H1 (cell line): ENCODE measurements around the gene ADTRP. TPM values are rescaled to one million over a fixed set of nuclear protein-coding genes. Genes with fewer than 3 reads are reported as not detected.

ENCODE experiments used
- CTCF ChIA-PET: fragments of 300-600 bp; sonication (Branson Sonifier 250); formaldehyde crosslinking; loops from one replicate; lab custom pipeline; 2021; ENCODE audit not compliant: partially characterized antibody; lab: Charles Lee
- POLR2A ChIA-PET: fragments of 300-600 bp; sonication (Branson Sonifier 250); formaldehyde crosslinking; loops from one replicate; lab custom pipeline; 2021; ENCODE audit warnings: inconsistent platforms; ENCODE audit not compliant: partially characterized antibody; lab: Charles Lee
- DNase-seq, 2 experiments: peaks; one replicate each; pipeline versions ENCODE4 v3.0.0 to v3.0.0-alpha.2; 2010 to 2022; ENCODE audit warnings: low spot score in 2 of 2, low read depth in 1 of 2, mixed read lengths in 1 of 2
- FAIRE-seq: peaks from 2 replicates; lab custom pipeline; 2011; peaks lifted over from hg19 to GRCh38; lab: Jason Lieb, UNC
- H2AFZ ChIP-seq: 2 replicates; pipeline ENCODE4 v1.8.1; 2012; ENCODE audit warnings: low read length, inconsistent platforms
- H2AK5ac ChIP-seq: 2 replicates; pipeline ENCODE4 v1.6.1; 2013; ENCODE audit warnings: low read depth, low read length
- H2BK120ac ChIP-seq: replicated peaks from 2 replicates; pipeline ENCODE3; 2013; ENCODE audit warnings: low read depth, low read length, inconsistent platforms
- H2BK12ac ChIP-seq: 2 replicates; pipeline ENCODE4 v1.6.1; 2013; ENCODE audit warnings: low read depth, low read length
- H2BK15ac ChIP-seq: 2 replicates; pipeline ENCODE4 v1.6.1; 2013; ENCODE audit warnings: low read length
- H2BK20ac ChIP-seq: 2 replicates; pipeline ENCODE4 v1.6.1; 2013; ENCODE audit warnings: low read length
- H2BK5ac ChIP-seq: 2 replicates; pipeline ENCODE4 v1.6.1; 2013; ENCODE audit warnings: low read depth, low read length
- H3K14ac ChIP-seq: 2 replicates; pipeline ENCODE4 v1.6.1; 2013; ENCODE audit warnings: inconsistent platforms; ENCODE audit not compliant: insufficient read length
- H3K18ac ChIP-seq: 2 replicates; pipeline ENCODE4 v1.6.1; 2013; ENCODE audit warnings: low read length; ENCODE audit errors: extremely low read depth
- H3K23ac ChIP-seq: 2 replicates; pipeline ENCODE4 v1.6.1; 2013; ENCODE audit warnings: inconsistent platforms; ENCODE audit not compliant: insufficient read length
- H3K23me2 ChIP-seq: 2 replicates; pipeline ENCODE4 v1.6.1; 2013; ENCODE audit warnings: low read depth, low read length
- H3K27ac ChIP-seq: 2 replicates; pipeline ENCODE4 v1.6.1; 2011; ENCODE audit warnings: low read depth, low read length, inconsistent platforms
- H3K27me3 ChIP-seq, 4 experiments: replicated peaks in 1 of 4; 1 replicate in 1 of 4; 2 replicates in 3 of 4; pipeline versions ENCODE4 v1.6.1 to v1.8.1; 2011 to 2013; ENCODE audit warnings: low read length in 3 of 4, mild to moderate bottlenecking in 3 of 4, inconsistent platforms in 2 of 4, mixed read lengths in 2 of 4, moderate library complexity in 1 of 4; ENCODE audit not compliant: control insufficient read depth in 3 of 4, insufficient read depth in 3 of 4; ENCODE audit errors: extremely low read depth in 1 of 4
- H3K36me3 ChIP-seq, 4 experiments: 2 replicates each; pipeline versions ENCODE4 v1.6.1 to v1.8.1; 2011 to 2013; ENCODE audit warnings: mild to moderate bottlenecking in 4 of 4, low read length in 3 of 4, moderate library complexity in 2 of 4, control low read depth in 1 of 4, inconsistent platforms in 1 of 4; ENCODE audit not compliant: insufficient read depth in 4 of 4, control insufficient read depth in 2 of 4
- H3K4ac ChIP-seq: replicated peaks from 2 replicates; pipeline ENCODE3; 2013; ENCODE audit warnings: low read length, low read depth, mixed read lengths, inconsistent platforms; ENCODE audit not compliant: insufficient read length
- H3K4me1 ChIP-seq, 4 experiments: replicated peaks in 1 of 4; 1 replicate in 1 of 4; 2 replicates in 3 of 4; pipeline versions ENCODE4 v1.6.1 to v1.8.1; 2011 to 2013; ENCODE audit warnings: low read length in 3 of 4, inconsistent platforms in 2 of 4, mixed read lengths in 1 of 4; ENCODE audit not compliant: insufficient read depth in 4 of 4, control insufficient read depth in 3 of 4
- H3K4me2 ChIP-seq, 2 experiments: 2 replicates each; pipeline versions ENCODE4 v1.6.1 to v1.8.1; 2011 to 2013; ENCODE audit warnings: low read depth in 2 of 2, low read length in 2 of 2, control low read depth in 1 of 2, inconsistent platforms in 1 of 2, mild to moderate bottlenecking in 1 of 2; ENCODE audit not compliant: insufficient read depth in 1 of 2
- H3K4me3 ChIP-seq, 4 experiments: fragments of 200-600, 300-600 bp in 1 of 4; sonication (generic), shearing (Covaris generic), sonication (Bioruptor Twin) in 1 of 4; 2 replicates each; pipeline versions ENCODE4 v1.5.1 to v1.8.1; 2011 to 2016; ENCODE audit warnings: low read length in 4 of 4, low read depth in 3 of 4, control low read depth in 2 of 4, inconsistent platforms in 2 of 4, mild to moderate bottlenecking in 2 of 4, mixed read lengths in 1 of 4, moderate library complexity in 1 of 4; ENCODE audit not compliant: insufficient read depth in 2 of 4; ENCODE audit errors: extremely low read depth in 1 of 4
- H3K56ac ChIP-seq: replicated peaks from 2 replicates; pipeline ENCODE3; 2013; ENCODE audit warnings: low read depth, mild to moderate bottlenecking, mixed read lengths, low read length, inconsistent platforms; ENCODE audit not compliant: insufficient read length
- H3K79me1 ChIP-seq: 2 replicates; pipeline ENCODE4 v1.6.1; 2013; ENCODE audit warnings: low read depth, low read length, control low read depth
- H3K79me2 ChIP-seq, 2 experiments: 2 replicates each; pipeline versions ENCODE4 v1.6.1 to v1.8.1; 2012 to 2013; ENCODE audit warnings: low read length in 2 of 2, mild to moderate bottlenecking in 2 of 2, inconsistent platforms in 1 of 2; ENCODE audit not compliant: insufficient read depth in 2 of 2, control insufficient read depth in 1 of 2
- H3K9ac ChIP-seq, 4 experiments: replicated peaks in 1 of 4; 1 replicate in 1 of 4; 2 replicates in 3 of 4; pipeline versions ENCODE4 v1.6.1 to v1.8.1; 2011 to 2013; ENCODE audit warnings: low read depth in 3 of 4, low read length in 3 of 4, control low read depth in 2 of 4, mild to moderate bottlenecking in 2 of 4, moderate library complexity in 2 of 4, inconsistent platforms in 1 of 4; ENCODE audit errors: extremely low read depth in 1 of 4
- H3K9me3 ChIP-seq, 2 experiments: 2 replicates each; pipeline versions ENCODE4 v1.6.1 to v1.8.1; 2012 to 2013; ENCODE audit warnings: mild to moderate bottlenecking in 2 of 2, moderate library complexity in 2 of 2, control low read depth in 1 of 2, inconsistent platforms in 1 of 2, low read depth in 1 of 2, low read length in 1 of 2, mixed read lengths in 1 of 2; ENCODE audit not compliant: insufficient read depth in 2 of 2
- H4K20me1 ChIP-seq, 2 experiments: replicated peaks in 1 of 2; 2 replicates each; pipeline versions ENCODE3 to v1.8.1; 2011 to 2013; ENCODE audit warnings: inconsistent platforms in 2 of 2, low read length in 2 of 2, mild to moderate bottlenecking in 1 of 2; ENCODE audit not compliant: insufficient read depth in 2 of 2, control insufficient read depth in 1 of 2
- H4K5ac ChIP-seq: 2 replicates; pipeline ENCODE4 v1.6.1; 2013; ENCODE audit warnings: low read length, low read depth, mixed read lengths, inconsistent platforms; ENCODE audit not compliant: insufficient read length
- H4K8ac ChIP-seq: 2 replicates; pipeline ENCODE4 v1.8.0; 2013; ENCODE audit warnings: mild to moderate bottlenecking, moderate library complexity, low read length, inconsistent platforms; ENCODE audit not compliant: insufficient read depth; ENCODE audit errors: extremely low read depth
- H4K91ac ChIP-seq: replicated peaks from 2 replicates; pipeline ENCODE3; 2013; ENCODE audit warnings: low read length, mixed read lengths, inconsistent platforms; ENCODE audit not compliant: insufficient read length
- RBBP5 ChIP-seq: IDR thresholded peaks from 2 replicates; pipeline ENCODE4 v1.7.1; 2012; ENCODE audit warnings: low read depth, mild to moderate bottlenecking, inconsistent platforms, low read length, moderate library complexity, borderline replicate concordance
- RNF2 ChIP-seq: fragments of 200-900, 300-1000 bp; sonication (generic); IDR thresholded peaks from 2 replicates; pipeline ENCODE4 v1.7.1; 2016; ENCODE audit warnings: borderline replicate concordance, low read depth, mild to moderate bottlenecking, antibody characterized with exemption, low read length; ENCODE audit not compliant: poor library complexity, severe bottlenecking; ENCODE audit errors: missing control alignments
- WGBS, 2 experiments: shearing (Covaris generic) in 1 of 2; methylation state at CpG; one replicate each; pipeline versions ENCODE4 v1.1.6 to v1.1.7; 2013 to 2015; ENCODE audit warnings: low lambda C conversion rate in 2 of 2, mixed read lengths in 2 of 2, inconsistent platforms in 1 of 2, low coverage in 1 of 2, missing lambda C conversion rate in 1 of 2; ENCODE audit not compliant: insufficient replicate concordance in 2 of 2, insufficient coverage in 1 of 2, insufficient read length in 1 of 2; ENCODE audit errors: extremely low coverage in 1 of 2, missing lambda C conversion rate in 1 of 2; 5-methylcytosine and 5-hydroxymethylcytosine counted together
- polyA plus RNA-seq, 7 experiments: library from polyadenylated mRNA; depleted of rRNA in 3 of 7; stranded (reverse) in 5 of 7; unstranded in 2 of 7; fragments of >200 nt in 5 of 7; fragments of 200-250 nt in 2 of 7; gene quantifications; 1 replicate in 5 of 7; 2 replicates in 1 of 7; 4 replicates in 1 of 7; pipeline versions ENCODE4 v1.2.1 to v1.2.3, GENCODE V29; 2011 to 2013; ENCODE audit warnings: missing spikeins in 2 of 7, mixed read lengths in 2 of 7
- total RNA-seq: library from RNA; stranded (reverse); fragmentation: NEBNext Ultra II Directional; extraction: Animal tissue kit (Norgen Biotek cat#: 25700); gene quantifications from 2 replicates; pipeline ENCODE4 v1.2.1, GENCODE V29; 2021

ADTRP gene
- total and polyA plus RNA-seq, 2 of the 8 experiments (the other 6 are each of a cell fraction or from before 2014, with no cell fraction given) = 0.08 to 0.45 TPM

DNA sequence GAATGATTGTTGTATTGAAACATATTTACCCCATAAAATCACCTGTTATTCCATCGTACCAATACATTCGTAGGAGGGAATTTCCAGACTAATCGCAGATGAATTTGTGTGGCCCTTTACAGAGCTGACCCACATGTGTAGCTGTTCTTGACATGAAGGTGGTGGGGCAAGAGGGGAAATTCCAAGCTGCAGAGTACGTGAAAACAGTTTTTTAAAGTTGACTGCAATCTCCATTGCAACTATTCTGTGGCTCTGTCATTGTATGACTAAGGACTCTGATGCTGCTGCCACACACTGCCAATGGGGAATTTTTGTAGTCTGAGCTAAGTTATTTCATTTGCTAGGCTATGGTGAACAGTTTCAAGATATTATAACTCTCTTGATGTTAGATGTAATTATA, 46.4 kb upstream of the ADTRP start:
- Histone ChIP-seq H2BK120ac (no peak overlapping the region), H3K23ac (no peak overlapping the region), H3K18ac (no peak overlapping the region), H3K4me1 (peaks cover 0 to 2% (median 0%) of the 10 kb centered on the region in 4 experiments; a peak in 1 of 7 replicates), H3K56ac (no peak overlapping the region), H2AFZ (no peak overlapping the region), H3K4me2 (no peak overlapping the region), H4K20me1 (no peaks in the 10 kb centered on the region), H3K79me2 (no peaks in the 10 kb centered on the region), H3K4ac (no peak overlapping the region), H3K9me3 (no peaks in the 10 kb centered on the region), H2AK5ac (no peak overlapping the region), H2BK15ac (no peak overlapping the region), H3K9ac (no peak overlapping the region), H3K14ac (no peak overlapping the region), H3K23me2 (no peaks in the 10 kb centered on the region), H2BK20ac (no peak overlapping the region), H2BK5ac (no peak overlapping the region), H3K27me3 (no peaks in the 10 kb centered on the region), H4K8ac (no peak overlapping the region), H3K79me1 (no peaks in the 10 kb centered on the region), H3K4me3 (no peak overlapping the region), H4K5ac (no peak overlapping the region), H3K36me3 (no peaks in the 10 kb centered on the region), H2BK12ac (no peak overlapping the region), H4K91ac (no peak overlapping the region), H3K27ac (no peak overlapping the region)
- 83% methylated on average over 4 of the region's 4 CpGs; no CpG with 5 or more reads in 1 of the 2 experiments for WGBS, 2 experiments
- no peak for FAIRE-seq
- DNase-seq = no peak
- ChIA-PET POLR2A (no interaction called here), CTCF (no interaction called here)
- TF ChIP-seq RNF2 (no peak), RBBP5 (no peak)
